K562 (cell line): ENCODE results near the gene HEATR1. TPM values are rescaled to one million over a fixed set of nuclear protein-coding genes. Genes with fewer than 3 reads are reported as not detected.

Source experiments
- ATAC-seq: fragments of 200-7000 bp; cut with Tn5 transposase; 3 replicates; pipeline ENCODE4 v1.9.1; 2020; ENCODE audit warnings: moderate library complexity
- BruUV-seq: library from RNA; stranded (reverse); fragments of 400-500 nt; replicated peaks from 2 replicates; lab custom pipeline; 2021; lab: Mats Ljungman, UMichigan
- CTCF ChIA-PET: fragments of 300-600 bp; formaldehyde crosslinking; extraction: SDS; loops from one replicate; lab custom pipeline; 2021; ENCODE audit warnings: low intra/inter-chr PET ratio; lab: Yijun Ruan, JAX
- POLR2A ChIA-PET: fragments of 300-600, 350-650 bp; sonication (Branson Sonifier 250); formaldehyde crosslinking; extraction: SDS; loops from one replicate; lab custom pipeline; 2021; ENCODE audit warnings: antibody characterized with exemption, inconsistent platforms; lab: Yijun Ruan, JAX
- DNase-seq, 4 experiments: peaks; one replicate each; pipeline versions ENCODE4 v3.0.0 to v3.0.0-alpha.2; 2011 to 2018; ENCODE audit warnings: low spot score in 3 of 4, mixed read lengths in 3 of 4; ENCODE audit errors: extremely low read depth in 1 of 4
- FAIRE-seq: peaks from 2 replicates; lab custom pipeline; 2011; peaks lifted over from hg19 to GRCh38; lab: Jason Lieb, UNC
- H2AFZ ChIP-seq: 2 replicates; pipeline ENCODE4 v1.6.0; 2011; ENCODE audit warnings: low read depth, low read length, control low read depth, inconsistent platforms
- H3K27ac ChIP-seq: fragments of 200-600 bp; 3 replicates; pipeline ENCODE4 v1.8.0; 2011; ENCODE audit warnings: low read depth, mild to moderate bottlenecking, control low read depth, inconsistent platforms, low read length, moderate library complexity, mixed read lengths; ENCODE audit errors: extremely low read depth
- H3K27me3 ChIP-seq, 2 experiments: fragments of 300-600 bp in 1 of 2; 2 replicates in 1 of 2; 3 replicates in 1 of 2; pipeline versions ENCODE4 v1.6.0 to v1.8.0; 2011; ENCODE audit warnings: inconsistent platforms in 2 of 2, low read length in 2 of 2, mild to moderate bottlenecking in 1 of 2, mixed read lengths in 1 of 2, moderate library complexity in 1 of 2; ENCODE audit not compliant: control insufficient read depth in 2 of 2, insufficient read depth in 2 of 2
- H3K36me3 ChIP-seq: fragments of 300-600 bp; 3 replicates; pipeline ENCODE4 v1.8.0; 2011; ENCODE audit warnings: mild to moderate bottlenecking, low read length, inconsistent platforms; ENCODE audit not compliant: control insufficient read depth, insufficient read depth
- H3K4me1 ChIP-seq, 2 experiments: fragments of 200-600 bp in 1 of 2; replicated peaks in 1 of 2; 2 replicates in 1 of 2; 3 replicates in 1 of 2; pipeline versions ENCODE4 v1.5.1 to v1.8.0; 2011; ENCODE audit warnings: inconsistent platforms in 2 of 2, low read length in 2 of 2, mild to moderate bottlenecking in 1 of 2, mixed read lengths in 1 of 2, moderate library complexity in 1 of 2; ENCODE audit not compliant: control insufficient read depth in 2 of 2, insufficient read depth in 2 of 2
- H3K4me2 ChIP-seq: 2 replicates; pipeline ENCODE4 v1.6.1; 2011; ENCODE audit warnings: low read length, control low read depth, inconsistent platforms, mixed read lengths; ENCODE audit not compliant: insufficient read depth
- H3K4me3 ChIP-seq: fragments of 200-600 bp; sonication (generic), shearing (Covaris generic); 2 replicates; pipeline ENCODE4 v1.5.1; 2016; ENCODE audit warnings: control low read depth, inconsistent platforms
- H3K79me2 ChIP-seq: fragments of 200-600 bp; 3 replicates; pipeline ENCODE4 v1.8.0; 2011; ENCODE audit warnings: low read length, inconsistent platforms; ENCODE audit not compliant: control insufficient read depth, insufficient read depth
- H3K9ac ChIP-seq, 2 experiments: 2 replicates each; pipeline versions ENCODE4 v1.6.0 to v1.6.1; 2011; ENCODE audit warnings: low read depth in 2 of 2, low read length in 2 of 2, control low read depth in 1 of 2, inconsistent platforms in 1 of 2, mild to moderate bottlenecking in 1 of 2, mixed read lengths in 1 of 2; ENCODE audit not compliant: insufficient read depth in 1 of 2
- H3K9me1 ChIP-seq: one replicate; pipeline ENCODE4 v1.6.0; 2011; ENCODE audit warnings: inconsistent platforms, mild to moderate bottlenecking, low read length, moderate library complexity; ENCODE audit not compliant: control insufficient read depth, insufficient read depth
- H3K9me3 ChIP-seq: replicated peaks from 2 replicates; pipeline ENCODE4 v1.5.1; 2011; ENCODE audit warnings: low read depth, low read length, inconsistent platforms; ENCODE audit not compliant: control insufficient read depth, insufficient read depth
- H4K20me1 ChIP-seq: replicated peaks from 2 replicates; pipeline ENCODE4 v1.6.1; 2011; ENCODE audit warnings: low read length, inconsistent platforms, mixed read lengths; ENCODE audit not compliant: control insufficient read depth, insufficient read depth
- BRF2 ChIP-seq: IDR thresholded peaks from 3 replicates; pipeline ENCODE4 v1.6.1; 2011; ENCODE audit warnings: borderline replicate concordance, mild to moderate bottlenecking; ENCODE audit not compliant: insufficient read length, insufficient read depth
- C11orf30 ChIP-seq: fragments of 450-650 bp; IDR thresholded peaks from 2 replicates; pipeline ENCODE4 v1.6.1; 2016; ENCODE audit warnings: low read depth, mild to moderate bottlenecking
- MEF2A ChIP-seq: IDR thresholded peaks from 2 replicates; pipeline ENCODE4 v1.6.1; 2011; ENCODE audit warnings: low read depth, mild to moderate bottlenecking, low read length, moderate library complexity; ENCODE audit not compliant: control insufficient read depth
- MLLT1 ChIP-seq, 2 experiments: fragments of 450-650 bp; IDR thresholded peaks; 2 replicates each; pipeline ENCODE4 v1.6.1; 2016
- RFX1 ChIP-seq: fragments of 450-650 bp; IDR thresholded peaks from 2 replicates; pipeline ENCODE4 v1.6.1; 2016; ENCODE audit warnings: mild to moderate bottlenecking, moderate library complexity
- TFE3 ChIP-seq: fragments of 450-650 bp; formaldehyde crosslinking; IDR thresholded peaks from 2 replicates; pipeline ENCODE4 v1.4.0; 2020; ENCODE audit warnings: mild to moderate bottlenecking, mixed read lengths
- ZNF316 ChIP-seq: fragments of 450-650 bp; IDR thresholded peaks from 2 replicates; pipeline ENCODE4 v1.6.1; 2016
- WGBS: fragments of 100-300 bp; shearing (Covaris generic); methylation state at CpG from one replicate; pipeline ENCODE4 v1.1.6; 2016; ENCODE audit warnings: low coverage, mixed read lengths; ENCODE audit not compliant: insufficient coverage; ENCODE audit errors: missing lambda C conversion rate; 5-methylcytosine and 5-hydroxymethylcytosine counted together
- in situ Hi-C: fragments of 300-500 bp; cut with MboI; formaldehyde crosslinking; loops from 4 replicates; pipeline ENCODE4 v1.15.0; 2018; ENCODE audit warnings: inconsistent platforms, mixed read lengths
- intact Hi-C: fragments of 100-400 bp; cut with micrococcal nuclease; formaldehyde crosslinking; loops from 2 replicates; pipeline ENCODE4 v1.14.2; 2022
- polyA plus RNA-seq, 8 experiments: library from polyadenylated mRNA; depleted of rRNA in 4 of 8; stranded (reverse) in 5 of 8; unstranded in 3 of 8; fragments of >200 nt; fragmentation: Nextera tagmentation in 2 of 8; fragmentation: Illumina TruSeq in 1 of 8; extraction: Ambion mirVana in 2 of 8; extraction: Trizol in 1 of 8; gene quantifications; 2 replicates each; pipeline versions ENCODE4 v1.2.1 to v1.2.3, GENCODE V29; 2011 to 2014; ENCODE audit warnings: inconsistent platforms in 1 of 8, missing spikeins in 1 of 8
- total RNA-seq, 7 experiments: library from RNA; depleted of rRNA in 6 of 7; stranded (reverse); fragments of >200 nt in 6 of 7; fragmentation: Illumina TruSeq in 2 of 7; extraction: Trizol in 2 of 7; gene quantifications; 2 replicates each; pipeline versions ENCODE4 v1.2.1 to v1.2.3, GENCODE V29; 2011 to 2021; ENCODE audit warnings: low replicate concordance in 1 of 7

Gene HEATR1
- total and polyA plus RNA-seq, 9 of the 15 experiments (the other 6 are each of a cell fraction or from before 2014, with no cell fraction given) = 28.3 to 108 (median 50.9) TPM

- BruUV-seq = no TSS peak
- FAIRE-seq (no peak), ATAC-seq (no peak), DNase-seq (no peak)
- Histone ChIP-seq H4K20me1 (peaks cover 7% of the 10 kb centered on the region), H3K4me3 (no peak overlapping the region), H3K9me1 (no peaks in the 10 kb centered on the region), H3K27ac (no peak overlapping the region), H3K4me1 (peaks cover 16 to 22% of the 10 kb centered on the region in 2 experiments; a peak in 4 of 5 replicates), H3K27me3 (no peaks in the 10 kb centered on the region), H3K4me2 (no peak overlapping the region), H3K9me3 (no peaks in the 10 kb centered on the region), H3K79me2 (0 out of 3 replicates have a peak, but pooled peaks cover 3% of the 10 kb centered on the region), H2AFZ (no peak overlapping the region), H3K36me3 (peaks cover 62% of the 10 kb centered on the region; the same call in 2 of the 3 replicates), H3K9ac (0 out of 4 replicates have a peak overlapping the region, but pooled peaks of 1 of the 2 experiments have one; percentile 38)
- intact Hi-C loops (no loop called here), in situ Hi-C loops (no loop called here)
- POLR2A ChIA-PET = interaction anchor here (0.6 to 1.0 kb wide), 8 partner anchors 11 to 364 kb away, joined by 3 read pairs; partner anchors contain the start of gene ERO1B
- TF ChIP-seq ZNF316 = peak; percentile 45; the same call in 1 of the 2 replicates
- TF ChIP-seq C11orf30 = peak; percentile 53; the same call in 1 of the 2 replicates
- no peak for TF ChIP-seq MEF2A
- peak; percentile 43; the same call in 1 of the 2 replicates for TF ChIP-seq RFX1
- TF ChIP-seq TFE3 (CRISPR knock-in tag) = peak; percentile 16; the same call in 1 of the 2 replicates
- no peak for TF ChIP-seq BRF2
- TF ChIP-seq MLLT1 (IDR thresholded peaks at IDR 0.05) = no peak
- CTCF ChIA-PET = no interaction called here
- 92% methylated on average over 6 of the region's 6 CpGs for WGBS
Observed at GRCh38 chr1:236535662-236536161, 68.6 kb downstream of the HEATR1 start.
